CD4-positive, alpha-beta T cell treated with Interleukin-15 for 1 hour (primary cell): Measurements from ENCODE around the gene FGF23.
A peak's percentile ranks its signal among the peaks of the same experiment; 100 is the strongest.

Experiments
- DNase-seq: peaks from one replicate; pipeline ENCODE4 v3.0.0-alpha.2; 2020

Gene FGF23

GRCh38 chr12:4380332-4380731 is 820 bp upstream of the FGF23 start:
- DNase-seq = no peak

GRCh38 chr12:4378772-4379171 is 740 bp downstream of the FGF23 start:
- no peak for DNase-seq

- no peak for DNase-seq
Observed at GRCh38 chr12:4375449-4375848, 4.1 kb downstream of the FGF23 start.

GRCh38 chr12:4372653-4373052 is 6.9 kb downstream of the FGF23 start:
- no peak for DNase-seq

GRCh38 chr12:4370265-4370664 is 9.2 kb downstream of the FGF23 start:
- DNase-seq = no peak

GRCh38 chr12:4369548-4369947 is 10.0 kb downstream of the FGF23 start:
- no peak for DNase-seq

GRCh38 chr12:4366090-4366489 is 13.4 kb downstream of the FGF23 start:
- no peak for DNase-seq

- DNase-seq = no peak
Observed at GRCh38 chr12:4356041-4356327, 23.5 kb downstream of the FGF23 start.

- DNase-seq = no peak
Observed at GRCh38 chr12:4355156-4356040, 24.1 kb downstream of the FGF23 start.

GRCh38 chr12:4353785-4354208 is 25.7 kb downstream of the FGF23 start:
- peak; percentile 22 for DNase-seq

GRCh38 chr12:4346931-4347330 is 32.6 kb downstream of the FGF23 start:
- DNase-seq = no peak

GRCh38 chr12:4331842-4332241 is 47.7 kb downstream of the FGF23 start:
- DNase-seq = no peak

GRCh38 chr12:4331221-4331620 is 48.3 kb downstream of the FGF23 start:
- DNase-seq = no peak

GRCh38 chr12:4330203-4330602 is 49.3 kb downstream of the FGF23 start:
- no peak for DNase-seq

- no peak for DNase-seq
Observed at GRCh38 chr12:4327293-4327692, 52.2 kb downstream of the FGF23 start.

- DNase-seq = no peak
Observed at GRCh38 chr12:4325966-4326365, 53.5 kb downstream of the FGF23 start.

GRCh38 chr12:4324366-4324765 is 55.1 kb downstream of the FGF23 start:
- no peak for DNase-seq

- no peak for DNase-seq
Observed at GRCh38 chr12:4323396-4323795, 56.1 kb downstream of the FGF23 start.

GRCh38 chr12:4322726-4323125 is 56.8 kb downstream of the FGF23 start:
- no peak for DNase-seq

GRCh38 chr12:4320853-4321701 is 58.4 kb downstream of the FGF23 start, which contains the start of gene TIGAR:
Gene TIGAR, plus strand, starts transcription at chr12:4321213. Its CDS starts 59 bp downstream, at chr12:4321272.
- DNase-seq = peak; percentile 92

GRCh38 chr12:4320497-4320852 is 59.0 kb downstream of the FGF23 start:
- no peak for DNase-seq
